ENCODE data around the gene DBNL.
A peak's percentile ranks its signal among the peaks of the same experiment; 100 is the strongest.
"Not testable (repeated sequence)": the region's sequence is repeated elsewhere in the genome, so short reads cannot be mapped to it uniquely, and the experiment has no call there.

Gene DBNL

DNA sequence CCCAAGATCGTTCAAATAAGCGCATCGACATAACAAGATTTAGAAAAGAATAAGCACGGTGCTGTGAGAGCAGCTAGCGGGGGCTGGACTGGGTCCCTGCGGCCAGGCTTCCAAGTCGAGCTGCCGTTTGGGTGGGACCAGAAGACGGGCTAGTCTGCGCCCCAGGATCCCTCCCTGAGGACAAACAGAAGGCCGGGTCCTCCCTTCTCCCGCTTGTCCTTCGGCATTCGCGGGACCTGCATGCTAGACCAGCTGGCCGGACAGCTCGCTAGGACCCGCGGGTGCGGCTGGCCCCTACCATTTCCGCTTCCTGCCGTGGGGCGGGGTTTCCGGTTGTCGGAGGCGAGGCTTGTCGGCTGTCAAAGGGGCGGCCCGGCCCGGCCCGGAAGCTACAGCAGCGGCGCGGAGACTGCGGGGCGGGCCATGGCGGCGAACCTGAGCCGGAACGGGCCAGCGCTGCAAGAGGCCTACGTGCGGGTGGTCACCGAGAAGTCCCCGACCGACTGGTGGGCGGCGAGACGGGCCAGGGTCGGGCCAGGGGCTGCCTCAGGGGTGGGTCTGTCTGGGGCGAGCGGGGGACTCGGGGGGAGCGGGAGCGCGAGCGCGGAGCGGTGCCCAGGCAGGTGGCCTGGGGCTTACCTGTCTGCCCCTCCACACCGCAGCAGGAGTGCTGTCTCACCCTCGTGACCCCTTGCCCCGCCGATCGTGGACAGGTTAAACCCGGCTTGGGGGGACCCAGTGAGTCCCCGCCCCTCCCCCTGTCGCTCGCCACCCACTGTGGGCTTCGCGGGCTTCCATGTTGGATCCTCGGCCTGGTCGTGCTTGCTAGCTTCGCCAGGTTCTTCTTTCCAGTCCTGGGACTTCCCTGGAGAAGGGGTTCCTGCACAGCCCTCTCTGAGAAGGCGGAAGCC is at the start of gene DBNL:
DBNL (plus strand) TSS at position 388 of the 911 bp plus-strand sequence; CDS start at position 424, 36 bp downstream.
- DNase-seq: peak; percentile 91

DNA sequence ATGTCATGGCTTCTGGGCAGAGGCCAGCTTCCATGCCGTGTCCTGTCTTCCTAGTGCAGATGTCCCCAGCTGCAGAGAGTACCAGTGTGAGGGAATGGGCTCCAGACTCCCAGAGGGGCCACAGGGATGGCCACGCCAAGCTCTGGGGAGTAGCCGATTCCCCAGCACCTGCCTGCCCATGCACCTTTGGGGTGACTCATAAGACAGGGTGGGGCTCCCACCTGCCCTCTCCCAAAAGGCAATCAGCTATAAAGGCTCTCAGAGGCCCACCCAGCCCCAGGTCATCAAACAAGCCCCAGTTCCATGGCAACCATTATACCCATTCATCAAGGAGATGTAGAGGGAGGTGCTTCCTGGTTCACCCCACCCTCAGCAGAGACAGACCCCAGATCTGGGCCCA is 47.0 kb upstream of the DBNL start, which contains the start of gene SPDYE1:
SPDYE1 (plus strand) TSS at position 366 of the 400 bp plus-strand sequence. CDS start 2,053 bp downstream, outside the sequence.
- not testable (repeated sequence) for DNase-seq

DNA sequence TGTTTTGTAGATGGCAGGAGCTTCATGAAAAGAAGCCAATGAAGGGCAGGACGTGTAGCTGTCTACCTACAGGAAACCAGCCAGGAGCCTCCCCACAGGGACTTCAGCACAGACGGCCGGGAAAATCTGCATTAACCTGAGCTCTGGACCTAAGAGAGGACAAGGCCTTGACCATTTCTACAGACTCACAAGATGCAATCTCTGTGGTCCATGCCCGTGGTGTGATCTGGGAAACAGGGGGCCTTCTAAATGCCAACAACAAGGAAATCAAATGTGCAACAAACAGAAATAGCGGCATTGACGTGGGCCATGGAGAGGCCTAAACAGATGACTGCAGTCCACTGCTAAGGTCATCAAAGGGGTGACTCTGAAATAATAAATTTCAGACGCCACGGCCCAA is 32.4 kb upstream of the DBNL start:
- DNase-seq: not testable (repeated sequence)

DNA sequence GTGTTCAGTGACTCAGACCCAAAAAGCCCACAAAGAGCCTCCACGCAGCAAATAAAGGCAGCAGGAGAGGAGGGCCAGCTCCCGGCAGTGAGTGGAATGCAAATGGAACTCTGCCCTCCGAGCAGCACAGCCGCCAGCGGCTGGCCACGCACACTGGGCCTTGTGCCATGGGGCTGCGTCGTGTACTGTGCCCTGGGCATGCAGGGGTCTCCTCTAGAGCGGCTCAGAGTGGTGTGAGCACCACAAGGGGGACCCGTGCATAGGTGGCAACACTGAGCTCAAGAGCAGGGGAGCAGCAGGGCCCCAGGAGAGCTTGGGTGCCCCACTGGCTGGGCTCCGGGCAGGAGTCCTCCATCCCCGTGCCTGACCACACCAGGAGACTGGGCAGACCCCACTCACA is 29.4 kb upstream of the DBNL start:
- not testable (repeated sequence) for DNase-seq

DNA sequence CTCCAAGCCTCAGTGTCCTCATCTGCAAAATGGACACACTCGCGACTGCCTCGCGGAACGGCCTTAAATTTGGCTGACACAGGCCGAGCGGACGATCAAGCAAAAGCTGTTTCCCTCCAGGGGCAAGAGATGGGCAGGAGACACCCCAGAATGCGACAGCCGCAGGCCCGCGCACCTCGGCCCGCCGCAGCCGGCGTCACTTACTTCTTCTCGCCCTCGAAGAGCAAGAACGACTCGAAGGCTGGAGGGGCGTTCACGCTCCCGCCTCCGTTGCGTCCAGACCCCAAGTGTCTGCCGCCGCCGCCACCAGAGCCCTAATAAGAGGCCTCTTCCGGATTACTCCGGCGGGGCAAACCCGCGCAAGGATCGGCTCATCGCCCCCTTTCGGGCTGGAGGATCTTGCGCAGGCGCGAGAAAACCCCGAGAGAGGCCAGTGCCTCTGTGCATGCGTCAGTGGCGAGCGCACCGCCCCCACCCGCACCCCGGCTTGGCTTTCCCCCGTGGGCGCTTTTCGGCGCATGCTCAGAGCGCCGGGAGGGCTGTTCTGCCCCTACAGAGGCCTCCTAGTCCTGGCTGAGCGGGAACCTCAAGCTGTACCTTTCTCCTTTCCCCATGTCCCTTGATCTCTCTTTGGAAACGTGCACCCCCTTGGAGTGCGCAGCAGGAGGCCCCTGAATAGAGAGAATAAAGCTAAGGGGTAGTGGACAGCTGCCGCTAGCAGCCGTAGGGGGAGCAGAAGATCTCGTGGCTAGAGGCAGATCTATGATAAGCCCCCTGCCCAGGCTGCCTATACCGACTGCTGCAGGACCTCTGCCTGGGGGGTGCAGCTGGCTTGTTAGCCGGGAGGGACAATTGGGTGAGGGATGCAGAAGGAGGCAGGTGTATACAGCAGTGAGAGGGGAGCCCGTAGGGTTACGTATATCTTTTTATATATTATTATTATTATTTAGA is 25.4 kb upstream of the DBNL start:
- peak; percentile 95 for DNase-seq

DNA sequence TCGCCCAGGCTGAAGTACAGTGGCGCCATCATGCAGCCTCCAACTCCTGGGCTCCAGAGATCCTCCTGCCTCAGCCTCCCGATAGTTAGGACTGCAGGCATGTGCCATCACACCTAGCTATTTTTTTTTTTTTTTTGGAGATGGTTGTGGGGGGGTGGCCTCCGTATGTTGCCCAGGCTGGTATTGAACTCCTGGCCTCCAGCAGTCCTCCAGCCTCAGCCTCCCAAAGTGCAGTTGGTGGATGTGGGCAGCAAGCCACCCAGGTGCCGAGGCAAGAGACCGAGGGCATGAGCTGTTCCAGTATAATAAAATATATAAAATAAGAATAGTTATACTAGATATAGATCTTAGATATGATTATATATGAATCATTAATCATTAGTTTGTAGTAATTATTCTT is 24.7 kb upstream of the DBNL start:
- DNase-seq: not testable (repeated sequence)

GRCh38 chr7:44022069-44022468 is 22.4 kb upstream of the DBNL start:
- DNase-seq: not testable (repeated sequence)

DNA sequence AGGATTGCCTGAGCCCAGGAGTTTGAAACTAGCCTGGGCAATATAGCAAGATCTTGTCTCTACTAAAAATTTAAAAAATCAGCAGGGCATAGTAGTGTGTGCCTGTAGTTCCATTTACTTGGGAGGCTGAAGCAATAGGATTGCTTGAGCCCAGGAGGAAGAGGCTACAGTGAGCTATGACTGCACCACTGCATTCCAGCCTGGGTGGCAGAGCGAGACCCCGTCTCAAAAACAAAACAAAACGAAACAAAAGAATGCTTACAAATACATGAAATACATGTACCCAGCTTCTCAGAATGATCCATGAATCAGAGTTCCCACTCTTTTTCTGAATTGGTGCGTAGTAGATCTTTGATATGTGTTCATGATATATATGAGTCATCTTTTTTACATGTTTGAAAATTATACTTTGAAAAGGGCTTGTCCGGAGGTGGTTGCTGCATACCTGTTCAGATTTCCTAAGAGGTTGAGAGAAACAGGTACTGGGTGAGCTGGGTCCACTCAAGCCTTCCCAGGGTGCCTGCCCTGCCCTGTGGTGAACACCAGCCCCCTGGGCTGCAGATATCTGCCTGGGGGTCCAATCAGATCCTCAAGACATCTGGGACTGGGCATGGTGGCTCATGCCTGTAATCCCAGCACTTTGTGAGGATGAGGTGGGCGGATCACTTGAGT is 21.6 kb upstream of the DBNL start:
- not testable (repeated sequence) for DNase-seq

DNA sequence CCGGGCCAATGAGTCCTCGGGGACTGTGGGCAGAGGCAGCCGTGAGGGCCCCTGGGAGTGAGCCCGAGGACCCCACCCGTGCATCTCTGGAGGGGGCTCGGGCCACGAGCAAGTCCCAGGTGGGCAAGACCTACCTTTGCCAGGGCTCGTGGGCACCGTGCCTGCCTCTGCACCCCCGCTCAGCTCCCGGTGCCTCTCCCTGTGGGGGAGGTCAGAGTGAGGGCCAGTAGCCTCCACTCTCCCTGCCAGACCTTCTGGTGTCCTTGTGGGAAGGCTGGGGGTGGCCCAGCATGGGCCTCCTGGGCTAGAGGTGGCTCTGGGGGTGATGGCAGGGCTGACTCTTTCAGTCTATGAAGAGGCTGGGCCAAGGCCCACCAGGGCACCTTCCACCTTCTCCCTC is 15.1 kb upstream of the DBNL start:
- DNase-seq: not testable (repeated sequence)

- DNase-seq: not testable (repeated sequence)
These were observed 14.5 kb upstream of the DBNL start for GRCh38 chr7:44030029-44030428.

DNA sequence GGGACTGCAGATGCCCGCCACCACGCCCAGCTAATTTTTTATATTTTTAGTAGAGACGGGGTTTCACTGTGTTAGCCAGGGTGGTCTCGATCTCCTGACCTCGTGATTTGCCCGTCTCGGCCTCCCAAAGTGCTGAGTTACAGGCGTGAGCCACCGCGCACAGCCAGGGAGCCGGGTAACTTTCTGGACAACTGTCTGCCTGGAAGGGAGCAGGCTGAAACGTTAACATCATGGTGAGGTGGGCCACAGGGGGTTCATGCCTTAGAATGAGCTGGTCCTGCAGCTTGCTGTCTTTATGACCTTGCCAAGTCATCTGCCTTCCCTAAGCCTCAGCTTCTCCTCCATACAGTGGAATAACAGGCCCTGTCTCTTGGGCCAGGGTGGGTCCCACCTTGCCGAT is 13.2 kb upstream of the DBNL start:
- DNase-seq: not testable (repeated sequence)

DNA sequence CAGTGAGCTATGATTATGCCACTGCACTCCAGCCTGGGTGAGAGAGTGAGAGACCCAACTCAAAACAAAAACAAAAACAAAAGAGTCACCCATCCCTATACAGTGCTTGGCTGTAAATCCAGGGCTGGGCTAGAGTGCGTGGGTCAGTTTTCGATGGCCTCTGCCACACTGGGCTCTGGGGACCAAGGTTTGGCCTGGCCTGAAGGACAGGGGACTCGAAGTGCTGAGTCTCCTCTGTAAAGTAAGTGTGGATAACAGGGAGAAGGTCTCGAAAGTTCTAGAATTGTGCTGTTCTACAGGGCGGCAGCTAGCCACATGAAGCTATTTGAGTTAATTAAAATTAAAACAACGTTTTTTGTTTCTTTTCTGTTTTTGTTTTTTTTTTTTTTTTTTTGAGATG is 12.5 kb upstream of the DBNL start:
- DNase-seq: not testable (repeated sequence)

- DNase-seq: not testable (repeated sequence)
These were observed 10.3 kb upstream of the DBNL start for GRCh38 chr7:44033971-44034844.

DNA sequence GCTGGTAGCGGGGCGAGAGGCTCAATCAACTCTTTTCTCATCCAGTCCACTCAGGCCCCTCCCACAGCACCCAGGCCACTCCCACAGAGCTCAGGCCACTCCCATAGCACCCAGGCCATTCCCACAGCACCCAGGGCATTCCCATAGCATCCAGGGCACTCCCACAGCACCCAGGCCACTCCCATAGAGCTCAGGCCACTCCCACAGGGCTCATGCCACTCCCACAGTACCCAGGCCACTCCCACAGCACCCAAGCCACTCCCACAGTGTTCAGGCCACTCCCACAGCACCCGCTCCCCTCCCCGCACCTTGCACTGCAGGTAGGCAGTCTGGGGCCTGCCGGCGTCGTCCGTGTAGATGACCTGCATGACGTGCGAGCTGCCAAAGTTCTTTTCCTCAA is 8.1 kb upstream of the DBNL start:
- DNase-seq: not testable (repeated sequence)

DNA sequence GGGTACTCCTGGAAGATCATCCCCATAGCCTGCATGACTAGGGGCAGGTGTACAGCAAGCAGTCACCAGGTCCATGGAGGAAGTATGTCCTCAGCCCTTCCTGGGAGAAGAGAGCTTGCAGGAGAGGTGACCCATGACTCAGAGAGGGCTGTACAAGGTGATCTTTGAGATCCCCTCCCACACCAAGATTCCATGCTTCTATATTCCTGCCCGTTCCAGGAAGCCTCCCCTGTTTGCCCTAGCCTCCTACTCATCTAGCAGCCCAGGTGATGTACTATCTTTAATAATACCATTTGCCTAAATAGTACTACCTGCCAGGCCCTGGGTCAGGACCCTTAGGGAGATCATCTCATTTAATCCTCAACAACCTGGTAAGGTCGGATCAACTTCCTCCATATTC is 6.6 kb upstream of the DBNL start:
- DNase-seq: not testable (repeated sequence)

- DNase-seq: not testable (repeated sequence)
These were observed 5.9 kb upstream of the DBNL start for GRCh38 chr7:44038553-44038952.

GRCh38 chr7:44038961-44039558 is 5.4 kb upstream of the DBNL start:
- DNase-seq: peak; percentile 99

- not testable (repeated sequence) for DNase-seq
These were observed 4.6 kb upstream of the DBNL start for GRCh38 chr7:44039800-44040492.

DNA sequence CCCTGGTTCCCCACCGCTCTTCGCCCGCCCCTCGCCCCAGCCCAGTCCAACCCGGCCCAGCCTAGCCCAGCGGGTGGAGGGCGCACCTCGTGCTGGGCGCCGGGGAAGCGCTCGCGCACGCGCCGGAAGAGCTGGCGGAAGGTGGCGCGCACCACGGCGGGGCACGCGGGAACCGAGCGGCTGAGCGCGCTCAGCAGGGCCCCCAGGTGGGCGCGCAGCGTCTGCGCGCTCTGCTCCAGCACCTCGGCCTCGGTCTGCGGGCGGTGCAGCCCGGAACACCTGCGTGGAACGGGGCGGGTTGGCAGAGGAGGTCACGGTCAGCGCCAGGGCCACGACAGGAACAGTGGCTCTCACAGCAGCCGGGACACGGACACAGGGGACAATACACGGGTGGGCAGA is 4.0 kb upstream of the DBNL start:
- DNase-seq: peak; percentile 41

DNA sequence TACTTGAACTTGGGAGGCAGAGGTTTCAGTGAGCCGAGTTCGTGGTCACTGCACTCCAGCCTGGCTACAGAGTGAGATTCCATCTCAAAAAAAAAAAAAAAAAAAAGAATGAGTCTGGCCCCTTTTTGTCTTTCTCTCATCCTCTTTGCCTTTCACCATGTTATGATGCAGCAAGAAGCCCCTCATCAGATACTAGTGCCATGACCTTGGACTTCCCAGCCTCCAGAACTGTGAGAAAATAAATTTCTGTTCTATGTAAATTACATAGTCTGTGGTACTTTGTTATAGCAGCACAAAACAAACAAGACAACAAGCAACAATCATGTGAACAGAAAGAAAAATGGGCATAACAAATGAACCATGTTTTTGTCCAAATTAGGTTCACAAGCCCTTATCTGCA is 2.3 kb upstream of the DBNL start:
- no peak for DNase-seq

- DNase-seq: peak; percentile 22
These were observed 600 bp upstream of the DBNL start for GRCh38 chr7:44043902-44044301.

Data from NCI-H146 (cell line).